ENCODE results near the gene CCBE1.

DNA sequence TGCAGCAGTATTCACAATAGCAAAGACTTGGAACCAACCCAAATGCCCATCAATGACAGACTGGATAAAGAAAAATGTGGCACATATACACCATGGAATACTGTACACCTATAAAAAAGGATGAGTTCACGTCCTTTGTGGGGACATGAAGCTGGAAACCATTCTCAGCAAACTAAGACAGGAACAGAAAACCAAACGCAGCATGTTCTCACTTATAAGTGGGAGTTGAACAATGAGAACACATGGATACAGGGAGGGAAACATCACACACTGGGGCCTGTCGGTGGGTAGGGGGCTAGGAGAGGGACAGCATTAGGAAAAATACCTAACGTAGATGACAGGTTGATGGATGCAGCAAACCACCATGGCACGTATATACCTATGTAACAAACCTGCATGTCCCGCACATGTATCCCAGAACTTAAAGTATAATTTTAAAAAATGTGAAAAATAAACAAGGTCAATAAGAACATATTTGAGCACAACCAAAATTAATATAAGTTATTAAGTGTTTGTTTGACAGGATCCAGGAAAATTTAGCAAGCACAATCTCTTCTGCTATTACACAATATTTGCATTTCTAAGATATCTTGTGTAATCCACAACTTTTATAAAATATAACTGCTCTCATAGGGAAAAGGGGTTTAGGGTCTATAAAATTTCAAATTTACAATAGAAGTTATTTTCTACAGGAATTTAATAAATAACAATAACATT lies 22.9 kb downstream of the CCBE1 start:
- TF ChIP-seq CTCF (IDR thresholded peaks at IDR 0.05) = no peak
- no peak for TF ChIP-seq POLR2A (IDR thresholded peaks at IDR 0.05)

Data from adrenal gland (tissue), 5 donors.